GOT3 (cell line): Measurements from ENCODE around the gene TNXB.
"Not testable (repeated sequence)": the region's sequence is repeated elsewhere in the genome, so short reads cannot be mapped to it uniquely, and the experiment has no call there.

Source experiments
- DNase-seq: peaks from one replicate; lab custom pipeline; 2025; ENCODE audit warnings: mixed read lengths; lab: John Stamatoyannopoulos, UW

The TNXB gene

DNA sequence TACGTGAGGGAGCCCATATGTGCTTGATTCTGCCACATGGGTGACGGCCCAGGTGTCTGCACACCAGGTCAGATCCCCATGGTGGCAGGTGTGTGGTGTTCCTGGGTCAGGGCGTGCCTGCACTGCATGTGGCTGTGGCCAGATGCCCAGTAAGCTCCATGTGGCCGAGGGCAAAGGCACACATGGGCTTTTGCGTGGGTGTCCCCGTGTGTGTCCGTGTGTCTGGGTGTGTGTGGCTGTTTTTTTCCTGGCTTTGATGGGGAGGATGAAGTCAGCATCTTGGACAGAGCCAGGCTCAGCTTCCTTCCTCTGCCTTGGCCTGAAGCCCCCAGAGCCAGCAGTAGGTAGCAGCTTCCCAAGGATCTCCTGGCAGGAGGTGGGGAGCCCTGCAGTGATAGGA, 1.5 kb upstream of the TNXB start:
- no peak for DNase-seq

DNA sequence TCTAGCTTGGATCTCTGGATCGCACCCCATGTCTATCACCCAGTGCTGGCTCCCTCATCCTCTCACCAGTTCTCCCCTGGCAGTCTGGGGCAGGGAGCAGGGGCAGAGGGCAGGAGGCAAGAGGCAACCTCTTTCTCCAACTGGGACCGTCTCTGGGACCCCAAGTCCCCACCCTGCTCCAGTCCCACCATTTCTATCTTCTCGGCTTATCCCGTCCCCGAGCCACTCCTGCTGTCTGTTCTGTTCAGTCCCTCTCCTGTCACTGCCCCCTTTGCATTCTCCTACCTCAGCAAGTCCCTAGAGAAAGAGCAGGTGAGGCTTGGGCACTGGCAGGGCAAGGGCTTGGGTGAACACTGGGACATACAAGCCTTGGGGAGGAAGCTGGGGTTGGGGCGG, 625 bp upstream of the TNXB start:
- DNase-seq, result no peak

DNA sequence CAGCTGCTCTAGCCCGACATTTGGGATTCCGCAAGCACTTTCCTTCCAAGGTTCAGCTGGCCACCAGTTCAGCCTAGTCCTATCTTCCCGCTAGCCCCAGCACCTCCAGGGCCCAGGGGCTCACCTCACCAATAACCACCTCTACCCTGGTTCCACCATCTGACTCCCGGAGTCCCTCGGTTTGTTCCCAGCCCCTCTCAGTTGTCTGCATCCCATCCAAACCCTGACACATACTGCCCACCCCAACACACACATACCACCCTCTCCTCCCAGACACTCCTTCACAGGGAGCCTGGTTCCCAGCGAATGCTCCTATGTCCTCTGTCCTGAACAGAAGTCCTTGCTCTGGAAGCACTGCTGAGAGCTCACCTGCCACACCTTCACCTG, 418 bp downstream of the TNXB start:
- no peak for DNase-seq

DNA sequence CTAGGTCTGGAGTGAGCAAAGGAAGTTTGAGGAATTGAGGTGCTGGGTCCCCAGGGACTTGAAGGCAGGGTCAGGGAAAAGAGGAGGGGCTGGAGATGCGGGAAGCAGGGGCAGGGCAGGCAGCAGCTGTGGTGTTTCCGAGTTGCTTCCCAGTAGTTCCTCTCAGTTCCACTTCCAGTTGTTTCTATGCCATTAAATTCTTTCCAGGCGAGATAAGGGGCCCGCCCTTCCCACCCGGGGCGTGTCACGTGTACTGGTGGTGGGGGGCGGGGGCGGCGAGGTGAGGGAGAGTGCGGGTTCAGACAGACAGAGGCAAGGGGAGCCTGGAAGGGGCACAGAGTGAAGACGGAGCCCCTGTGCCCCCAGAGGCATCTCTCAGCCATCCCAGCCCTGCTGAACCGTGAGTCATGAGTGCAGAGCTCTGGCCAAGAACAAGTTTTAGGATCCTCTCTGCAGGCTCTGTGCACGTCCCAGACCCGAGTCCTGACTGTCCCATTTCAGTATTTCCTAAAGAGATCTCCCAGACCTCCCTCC, 977 bp downstream of the TNXB start:
- no peak for DNase-seq

DNA sequence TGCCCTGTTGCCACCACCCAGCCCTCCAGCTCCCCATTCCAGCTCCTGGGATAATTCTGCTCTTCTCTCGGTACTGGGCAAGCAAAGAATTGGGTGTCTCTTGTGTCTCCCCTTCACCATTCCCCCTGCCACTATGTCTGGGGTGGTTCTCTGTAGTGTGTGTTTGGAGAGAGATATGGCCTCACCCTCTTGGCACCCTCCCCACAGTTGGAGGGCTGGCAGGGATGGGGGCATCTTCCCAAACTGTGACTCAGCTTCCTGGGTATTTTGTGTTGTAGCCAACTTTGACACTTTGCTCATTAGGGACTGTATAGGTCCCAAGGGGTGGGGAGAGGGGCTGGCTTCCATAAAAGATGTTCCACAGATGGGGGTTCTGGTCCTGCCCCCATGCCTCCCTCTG, 1.7 kb downstream of the TNXB start:
- DNase-seq, result no peak

DNA sequence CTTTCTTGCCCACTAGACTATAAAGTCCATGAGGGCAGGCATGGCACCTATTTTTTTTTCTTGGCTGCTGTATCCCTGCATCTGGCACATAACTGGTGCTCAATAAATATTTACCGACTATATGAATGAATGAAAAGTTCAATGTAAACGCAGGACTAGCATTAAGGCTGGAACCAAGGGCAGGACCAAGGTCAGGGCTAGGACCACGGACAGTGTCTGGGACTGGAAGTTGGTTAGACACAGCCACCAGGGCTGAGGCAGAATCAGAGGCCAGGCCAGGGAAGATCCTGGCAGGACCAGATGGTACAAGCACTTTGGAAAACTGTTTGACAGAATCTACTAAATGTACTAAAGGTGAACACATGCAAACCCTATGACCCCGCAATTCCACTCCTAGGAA, 3.7 kb downstream of the TNXB start:
- no peak for DNase-seq

DNA sequence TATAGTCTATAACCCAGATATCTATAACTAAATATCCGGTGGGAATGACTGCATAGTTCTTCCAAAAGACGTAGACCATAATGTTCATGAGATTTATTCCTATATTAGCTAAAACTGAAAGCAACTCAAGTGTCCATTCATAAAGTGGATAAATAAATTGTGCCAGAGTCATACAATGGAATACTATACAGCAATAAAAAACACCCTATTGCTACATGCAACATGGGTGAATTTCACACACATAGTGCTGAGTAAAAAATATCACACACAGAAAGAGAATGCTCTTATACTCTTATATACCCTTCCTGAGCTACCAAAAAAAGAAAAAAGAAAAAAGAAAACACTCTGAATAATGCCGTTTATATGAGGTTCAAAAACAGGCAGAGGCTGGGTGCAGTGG, 6.9 kb downstream of the TNXB start:
- DNase-seq, result no peak

DNA sequence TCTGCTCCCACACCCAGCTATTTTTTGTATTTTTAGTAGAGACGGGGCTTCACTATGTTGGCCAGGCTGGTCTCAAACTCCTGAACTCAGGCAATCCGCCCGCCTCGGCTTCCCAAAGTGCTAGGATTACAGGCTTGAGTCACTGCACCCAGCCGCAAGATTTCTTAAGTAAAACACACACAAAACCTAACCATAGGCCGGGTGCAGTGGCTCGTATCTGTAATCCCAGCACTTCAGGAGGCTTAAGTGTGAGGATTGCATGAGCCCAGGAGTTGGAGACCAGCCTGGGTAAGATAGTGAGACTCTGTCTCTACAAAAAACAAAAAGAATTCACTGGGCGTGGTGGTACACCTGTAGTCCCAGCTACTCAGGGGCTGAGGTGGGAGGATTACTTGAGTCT, 8.9 kb downstream of the TNXB start:
- not testable (repeated sequence) for DNase-seq

DNA sequence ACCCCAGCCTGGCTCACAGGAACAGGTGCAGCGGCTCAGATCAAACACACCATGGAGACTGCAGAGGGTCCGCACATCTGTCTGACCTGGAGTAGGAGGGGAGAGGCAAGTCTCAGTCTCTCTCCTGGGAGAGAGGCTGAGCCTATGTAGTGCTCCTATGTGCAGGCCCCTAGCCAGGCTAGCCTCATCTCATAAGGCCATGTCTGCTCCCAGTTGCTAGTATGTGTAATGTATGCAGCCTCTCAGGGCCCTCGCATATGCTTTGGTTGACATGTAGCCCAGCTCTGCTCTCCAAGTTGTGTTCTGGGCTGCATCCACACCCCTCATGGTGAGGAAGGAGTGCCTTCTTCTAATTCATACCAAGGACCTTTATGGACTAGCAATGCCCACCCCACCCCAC, 11.8 kb downstream of the TNXB start:
- DNase-seq, result no peak

DNA sequence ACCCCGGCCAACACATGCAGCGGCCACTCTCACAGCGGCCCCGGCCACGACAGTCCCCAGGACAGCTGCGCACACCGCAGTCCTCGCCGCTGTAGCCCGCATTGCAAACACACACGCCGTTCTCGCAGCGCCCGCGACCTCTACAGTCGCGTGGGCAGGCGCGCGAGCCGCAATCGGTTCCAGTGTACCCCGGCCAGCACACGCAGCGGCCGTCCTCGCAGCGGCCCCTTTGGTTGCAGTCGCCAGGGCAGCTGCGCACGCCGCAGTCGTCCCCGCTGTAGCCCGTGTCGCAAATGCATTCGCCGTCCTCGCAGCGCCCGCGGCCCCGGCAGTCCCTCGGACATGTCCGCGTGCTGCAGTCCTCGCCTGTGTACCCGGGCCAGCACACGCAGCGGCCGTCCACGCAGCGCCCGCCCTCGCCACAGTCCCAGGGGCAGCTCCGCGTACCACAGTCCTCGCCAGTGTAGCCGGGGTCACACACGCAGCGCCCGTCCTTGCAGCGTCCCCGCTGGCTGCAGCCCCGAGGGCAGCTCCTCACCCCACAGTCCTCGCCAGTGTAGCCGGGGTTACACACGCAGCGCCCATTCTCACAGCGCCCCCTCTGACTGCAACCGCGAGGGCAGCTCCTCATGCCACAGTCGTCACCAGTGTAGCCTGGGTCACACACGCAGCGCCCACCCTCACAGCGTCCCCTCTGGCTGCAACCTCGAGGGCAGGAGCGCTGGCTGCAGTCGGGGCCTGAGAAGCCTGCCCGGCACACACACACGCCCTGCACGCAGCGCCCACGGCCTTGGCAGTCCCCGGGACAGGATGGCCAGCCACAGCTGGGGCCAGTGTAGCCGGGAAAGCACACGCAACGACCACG, 12.5 kb downstream of the TNXB start:
- no peak for DNase-seq

DNA sequence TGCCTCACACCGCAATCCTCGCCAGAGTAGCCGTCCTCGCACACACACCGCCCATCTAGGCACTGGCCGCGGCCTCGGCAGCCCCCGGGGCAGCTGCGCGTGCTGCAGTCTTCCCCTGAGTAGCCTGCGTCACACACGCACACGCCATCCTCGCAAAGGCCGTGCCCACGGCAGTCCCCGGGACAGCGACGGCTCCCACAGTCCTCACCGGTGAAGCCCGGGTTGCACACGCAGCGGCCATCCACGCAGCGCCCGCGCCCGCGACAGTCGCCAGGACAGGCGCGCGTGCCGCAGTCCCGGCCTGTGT, 13.1 kb downstream of the TNXB start:
- DNase-seq, result no peak

DNA sequence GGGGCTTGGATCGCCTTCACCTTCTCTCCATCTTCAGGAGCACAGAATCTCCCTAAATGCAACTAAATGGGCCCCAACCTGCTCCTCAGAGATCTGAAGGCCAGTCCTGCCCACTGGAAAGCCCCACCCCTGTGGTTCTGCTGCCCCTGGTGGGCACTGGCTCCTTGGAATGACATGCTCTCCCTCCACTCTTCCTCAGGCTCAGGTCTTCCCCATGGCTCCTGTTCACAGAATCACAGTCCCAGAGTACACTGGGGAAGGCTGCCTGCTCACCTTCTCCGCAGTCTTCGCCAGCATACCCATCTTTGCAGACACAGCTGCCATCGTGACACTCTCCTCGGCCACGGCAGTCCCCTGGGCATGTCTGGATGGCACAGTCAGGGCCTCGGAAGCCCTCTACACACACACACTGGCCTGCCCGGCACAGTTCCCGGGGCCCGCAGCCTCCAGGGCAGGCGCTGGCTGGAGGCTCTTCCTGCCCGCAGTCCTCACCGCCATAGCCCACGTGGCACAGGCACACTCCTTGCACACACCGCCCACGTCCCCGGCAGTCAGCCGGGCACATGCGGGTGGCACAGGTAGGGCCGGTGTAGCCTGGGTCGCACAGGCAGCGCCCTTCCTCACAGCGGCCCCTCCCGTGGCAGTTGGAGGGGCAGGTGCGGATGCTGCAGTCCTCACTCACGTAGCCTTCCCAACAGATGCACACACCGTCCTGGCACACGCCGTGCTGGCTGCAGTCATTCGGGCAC, 13.6 kb downstream of the TNXB start:
- DNase-seq, result no peak

DNA sequence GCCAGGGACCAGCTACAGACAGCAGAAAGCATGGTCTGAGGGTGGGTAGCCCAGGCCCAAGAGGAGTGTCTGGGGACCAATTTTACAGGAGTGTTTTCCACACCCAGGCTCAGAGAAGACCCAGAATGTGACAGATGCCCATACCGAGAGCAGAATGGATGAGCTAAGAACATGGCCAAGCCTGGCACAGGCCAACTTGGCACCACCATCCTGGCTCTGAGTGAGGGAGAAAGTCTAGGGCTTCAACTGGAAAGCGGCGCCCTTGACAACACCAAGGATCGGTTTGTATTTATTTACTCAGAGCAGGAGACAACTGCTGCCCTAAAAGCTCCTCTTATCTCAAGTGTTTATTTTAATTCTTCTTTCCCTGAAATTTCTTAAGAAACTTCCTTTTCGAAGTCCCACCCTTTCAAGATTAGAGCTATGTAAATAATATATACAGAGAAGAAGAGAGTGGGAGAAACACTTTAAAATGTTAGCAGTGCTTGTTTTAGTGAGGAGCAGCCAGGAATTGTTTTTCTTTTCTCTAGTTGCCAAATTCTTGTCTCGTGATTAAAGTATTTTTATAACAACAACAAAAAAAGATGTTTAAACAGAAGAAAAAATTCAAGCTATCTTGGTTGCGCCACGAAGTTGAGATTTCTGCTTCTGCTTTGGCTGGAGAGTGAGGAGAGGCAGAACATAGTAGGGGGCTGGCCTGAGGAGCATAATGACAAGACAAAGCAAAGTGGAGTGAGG, 16.2 kb downstream of the TNXB start:
- no peak for DNase-seq

DNA sequence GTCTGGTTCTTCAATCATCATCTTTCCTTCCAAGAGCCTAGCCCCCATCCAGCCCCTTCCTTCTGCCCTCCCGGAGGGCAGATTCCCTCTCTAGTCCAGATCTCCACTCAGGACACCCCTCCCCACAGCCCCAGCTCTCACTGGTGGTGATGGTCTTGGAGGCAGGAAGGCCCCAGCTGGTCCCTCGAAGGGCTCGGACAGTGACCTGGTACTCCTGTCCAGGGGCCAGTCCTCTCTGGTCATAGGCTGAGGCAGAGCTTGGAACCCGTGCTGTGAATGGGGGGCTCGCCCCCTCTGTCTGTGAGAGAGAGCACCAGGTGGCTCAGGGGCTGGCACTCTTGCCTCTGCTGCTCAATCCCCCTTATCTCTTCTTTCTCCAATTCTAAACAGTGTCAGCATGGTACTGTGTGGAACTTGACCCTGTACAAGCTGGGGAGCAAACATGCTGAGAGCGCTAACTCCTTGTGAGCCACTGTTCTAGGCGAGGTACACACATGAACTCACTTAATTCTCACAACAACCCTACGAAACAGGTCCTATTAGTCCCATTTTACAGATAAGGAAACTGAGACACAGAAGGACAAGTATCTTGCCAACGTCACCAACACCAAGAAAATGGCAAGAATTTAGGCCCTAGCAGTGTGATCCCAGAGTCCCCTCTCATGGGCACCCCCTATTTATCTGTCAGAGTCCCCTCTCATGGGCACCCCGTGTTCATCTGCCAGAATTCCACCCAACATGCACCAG, 19.9 kb downstream of the TNXB start:
- no peak for DNase-seq

DNA sequence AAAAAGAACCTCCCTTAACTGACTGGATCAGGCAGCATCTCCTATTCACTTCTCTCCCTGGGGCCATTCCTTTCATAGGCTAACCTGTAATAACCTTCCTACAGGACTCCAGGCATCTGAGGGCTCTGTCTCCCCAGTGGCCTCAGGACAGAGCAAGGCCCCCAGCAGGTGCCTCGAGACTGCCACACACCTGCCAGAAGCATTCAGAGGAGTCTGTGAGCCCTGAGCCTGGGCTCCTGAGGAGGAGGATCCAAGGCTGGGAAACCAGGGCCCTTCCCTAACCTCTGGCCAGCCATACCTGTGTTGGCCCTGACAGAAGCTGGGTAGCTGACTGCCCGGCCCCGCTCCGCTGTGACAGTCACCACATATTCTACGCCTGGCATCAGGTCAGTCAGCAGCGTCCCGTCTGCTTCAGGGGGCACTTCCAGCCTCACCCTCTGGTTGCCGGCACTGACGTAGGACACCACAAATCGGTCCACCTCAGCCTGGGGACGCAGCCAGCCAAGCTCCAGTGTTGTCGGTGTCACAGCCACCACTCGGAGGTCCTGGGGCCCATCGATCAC, 20.6 kb downstream of the TNXB start:
- no peak for DNase-seq

DNA sequence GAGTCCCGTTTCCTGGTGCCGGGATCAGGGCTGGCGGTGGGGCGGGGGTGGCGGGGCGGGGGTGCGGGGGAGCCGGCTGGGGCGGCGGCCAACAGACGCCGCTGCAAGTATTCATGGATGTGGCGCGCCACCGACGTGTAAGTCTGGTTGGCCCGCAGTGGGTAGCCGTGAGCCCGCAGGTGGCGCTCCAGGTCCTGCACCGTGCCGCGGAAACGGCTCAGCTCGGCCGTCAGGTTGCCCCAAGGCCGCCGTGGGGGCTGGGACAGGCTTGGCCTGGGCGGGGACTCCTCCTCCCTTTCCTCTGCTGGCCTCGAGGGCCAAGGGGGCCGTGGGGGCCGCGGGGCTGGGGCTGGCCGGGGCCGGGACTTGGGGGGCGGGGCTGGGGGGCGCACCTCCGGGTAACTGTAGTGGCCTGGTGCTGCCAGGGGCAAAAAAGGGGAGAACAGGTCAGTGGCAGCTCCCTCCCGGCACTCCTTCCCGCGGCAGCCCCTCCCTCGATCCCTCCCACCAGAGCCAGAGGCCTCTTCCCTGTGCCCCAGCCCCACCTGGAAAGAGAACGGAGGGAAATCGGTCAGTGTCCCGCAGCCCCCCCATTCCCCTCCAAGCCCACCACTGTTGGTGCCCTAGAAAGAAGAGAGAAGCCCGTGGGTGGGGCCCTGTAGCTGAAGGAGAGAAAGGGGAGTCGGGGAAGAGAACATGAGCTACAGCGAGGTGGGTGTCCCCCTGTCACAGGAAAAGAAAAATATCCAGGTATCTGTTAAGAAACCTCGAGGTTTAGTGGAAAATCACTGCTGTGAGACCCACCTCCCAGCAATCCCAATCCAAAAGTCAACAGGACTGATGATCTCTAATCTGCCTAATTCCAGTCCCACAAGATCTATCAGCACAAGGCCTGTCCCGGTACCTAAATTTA, 21.3 kb downstream of the TNXB start:
- DNase-seq, result no peak

DNA sequence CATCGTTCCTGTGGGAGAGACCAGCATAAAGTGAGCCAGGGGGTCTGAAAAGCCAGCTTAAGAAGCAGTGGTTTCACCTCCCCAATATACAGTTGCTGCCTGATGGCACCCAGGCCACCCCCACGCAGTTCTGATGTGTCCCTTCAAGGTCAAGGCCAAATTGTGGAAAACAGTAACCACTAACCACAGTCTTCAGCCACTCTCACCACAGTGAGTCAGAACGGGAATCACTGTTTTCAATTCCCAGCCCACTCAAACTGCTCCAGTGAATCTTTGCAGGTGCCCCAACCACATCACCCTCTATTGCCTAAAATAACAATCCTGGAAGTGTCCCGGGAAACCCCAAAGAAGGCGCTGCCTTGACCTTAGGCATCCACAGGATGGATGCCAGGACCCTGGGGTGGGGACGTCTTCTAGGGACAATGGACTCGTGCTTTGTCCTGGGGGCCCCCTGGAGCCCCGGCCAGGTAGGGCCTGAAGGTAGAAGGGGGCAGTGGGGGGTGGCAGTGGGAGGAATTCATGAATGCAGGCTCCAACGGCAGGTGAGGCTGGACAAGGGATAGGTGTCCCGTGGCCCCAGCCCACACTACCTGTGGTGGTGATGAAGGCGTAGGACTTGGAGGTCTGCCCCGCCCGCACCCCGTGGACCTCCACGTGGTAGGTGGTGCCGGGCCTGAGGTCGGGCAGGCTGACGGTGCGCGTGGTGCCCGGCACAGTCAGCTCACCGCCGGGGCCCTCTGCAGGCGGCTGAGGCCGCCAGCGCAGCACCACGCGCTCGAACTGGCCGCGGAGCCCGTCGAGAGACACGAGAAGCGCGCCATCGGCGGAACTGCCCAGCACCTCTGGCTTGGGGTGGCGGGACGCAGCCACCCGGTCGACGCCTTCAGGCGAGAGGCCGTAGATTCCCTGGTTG, 22.2 kb downstream of the TNXB start:
- DNase-seq, result no peak

DNA sequence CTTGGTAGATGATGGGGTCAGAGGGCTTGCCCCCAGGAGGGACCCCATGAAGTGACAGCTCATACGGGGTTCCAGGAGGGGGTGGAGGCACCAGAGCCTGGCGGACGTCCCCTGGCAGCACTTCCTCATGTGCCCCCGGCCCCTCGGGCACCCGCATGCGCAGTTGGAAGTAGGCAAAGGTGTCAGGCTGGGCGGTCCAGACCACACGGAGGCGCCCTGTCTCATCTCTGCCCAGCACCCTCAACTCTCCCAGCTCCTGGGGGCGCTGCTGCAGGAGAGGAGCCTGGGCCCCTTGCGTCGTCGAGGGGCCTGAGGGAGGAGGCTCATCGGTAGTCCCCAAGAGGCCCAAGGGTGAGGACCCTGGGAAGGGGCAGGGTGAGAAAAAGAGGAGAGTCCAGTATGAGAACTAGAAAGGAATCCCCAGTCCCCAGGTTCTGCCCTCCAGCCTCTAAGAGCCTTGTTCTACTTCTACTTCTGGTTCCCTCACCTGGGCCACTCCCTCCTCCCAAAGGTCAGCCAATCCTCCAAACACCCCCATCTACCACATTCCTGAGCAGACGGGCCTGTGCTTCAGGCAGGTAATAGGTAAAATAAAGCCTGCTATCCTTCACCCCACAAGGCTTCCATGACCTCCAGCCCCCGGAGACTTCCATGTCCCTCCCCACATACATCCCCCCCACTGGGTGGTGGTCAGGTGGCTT, 23.2 kb downstream of the TNXB start:
- no peak for DNase-seq

DNA sequence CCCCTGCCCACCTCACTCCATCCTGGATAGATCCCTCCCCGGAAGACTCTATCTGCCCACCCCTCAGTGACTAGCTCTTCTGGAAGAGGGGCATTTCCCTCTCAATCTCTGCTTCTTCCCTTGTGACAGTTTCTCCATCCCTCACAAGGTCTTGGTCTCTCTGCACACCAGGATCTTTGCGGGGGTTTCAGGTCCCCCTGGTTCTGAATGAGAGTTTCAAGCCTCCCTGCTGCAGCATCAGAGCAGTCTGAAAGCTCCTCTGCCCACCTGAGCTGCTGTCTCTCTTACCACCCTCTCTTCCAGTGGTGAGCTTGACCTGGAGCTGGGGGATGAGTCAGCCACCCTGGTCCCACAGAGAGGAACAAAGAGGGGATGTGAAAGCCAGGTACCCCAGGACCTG, 24.4 kb downstream of the TNXB start:
- DNase-seq, result no peak
